HG03432 (cell line): Measurements from ENCODE around the gene MUL1.
"Not testable (repeated sequence)": the region's sequence is repeated elsewhere in the genome, so short reads cannot be mapped to it uniquely, and the experiment has no call there.

Experiments used
- ATAC-seq: cut with Tn5 transposase; IDR thresholded peaks from one replicate; pipeline ENCODE4 v1.9.1; 2021; ENCODE audit warnings: mild to moderate bottlenecking, moderate library complexity; ENCODE audit not compliant: unreplicated experiment

The MUL1 gene

GRCh38 chr1:20507564-20508410, at the start of gene MUL1:
Gene MUL1, minus strand, starts transcription at chr1:20508151. Its CDS starts 127 bp downstream, at chr1:20508024.
- ATAC-seq = peak; percentile 88

- no peak for ATAC-seq
These were observed 47.8 kb upstream of the MUL1 start for GRCh38 chr1:20555758-20556120.

GRCh38 chr1:20555025-20555757, 47.2 kb upstream of the MUL1 start:
- ATAC-seq = no peak

GRCh38 chr1:20552728-20553445, 44.9 kb upstream of the MUL1 start:
- ATAC-seq = no peak

GRCh38 chr1:20551945-20552727, 44.2 kb upstream of the MUL1 start, which contains the start of gene FAM43B:
Gene FAM43B, plus strand, starts transcription at chr1:20552573. Its CDS starts 401 bp downstream, at chr1:20552974.
- no peak for ATAC-seq

- no peak for ATAC-seq
These were observed 43.2 kb upstream of the MUL1 start for GRCh38 chr1:20551161-20551560.

- ATAC-seq = no peak
These were observed 38.7 kb upstream of the MUL1 start for GRCh38 chr1:20546637-20547036.

GRCh38 chr1:20540281-20540680, 32.3 kb upstream of the MUL1 start:
- no peak for ATAC-seq

- no peak for ATAC-seq
These were observed 31.0 kb upstream of the MUL1 start for GRCh38 chr1:20538760-20539551.

GRCh38 chr1:20538227-20538626, 30.3 kb upstream of the MUL1 start:
- no peak for ATAC-seq

GRCh38 chr1:20534659-20535417, 26.9 kb upstream of the MUL1 start:
- no peak for ATAC-seq

GRCh38 chr1:20533635-20534034, 25.7 kb upstream of the MUL1 start:
- ATAC-seq = no peak

GRCh38 chr1:20530901-20531300, 22.9 kb upstream of the MUL1 start:
- ATAC-seq = no peak

GRCh38 chr1:20530306-20530705, 22.4 kb upstream of the MUL1 start:
- no peak for ATAC-seq

- ATAC-seq = no peak
These were observed 20.3 kb upstream of the MUL1 start for GRCh38 chr1:20528221-20528620.

- ATAC-seq = no peak
These were observed 18.3 kb upstream of the MUL1 start for GRCh38 chr1:20526267-20526666.

GRCh38 chr1:20521960-20522861, 14.3 kb upstream of the MUL1 start:
- no peak for ATAC-seq

GRCh38 chr1:20519609-20520262, 11.8 kb upstream of the MUL1 start:
- not testable (repeated sequence) for ATAC-seq
